DMS 273 (cell line): Measurements from ENCODE around the gene GXYLT2.

Experiments
- DNase-seq: peaks from one replicate; lab custom pipeline; 2025; ENCODE audit not compliant: unreplicated experiment; lab: John Stamatoyannopoulos, UW

Gene GXYLT2

DNA sequence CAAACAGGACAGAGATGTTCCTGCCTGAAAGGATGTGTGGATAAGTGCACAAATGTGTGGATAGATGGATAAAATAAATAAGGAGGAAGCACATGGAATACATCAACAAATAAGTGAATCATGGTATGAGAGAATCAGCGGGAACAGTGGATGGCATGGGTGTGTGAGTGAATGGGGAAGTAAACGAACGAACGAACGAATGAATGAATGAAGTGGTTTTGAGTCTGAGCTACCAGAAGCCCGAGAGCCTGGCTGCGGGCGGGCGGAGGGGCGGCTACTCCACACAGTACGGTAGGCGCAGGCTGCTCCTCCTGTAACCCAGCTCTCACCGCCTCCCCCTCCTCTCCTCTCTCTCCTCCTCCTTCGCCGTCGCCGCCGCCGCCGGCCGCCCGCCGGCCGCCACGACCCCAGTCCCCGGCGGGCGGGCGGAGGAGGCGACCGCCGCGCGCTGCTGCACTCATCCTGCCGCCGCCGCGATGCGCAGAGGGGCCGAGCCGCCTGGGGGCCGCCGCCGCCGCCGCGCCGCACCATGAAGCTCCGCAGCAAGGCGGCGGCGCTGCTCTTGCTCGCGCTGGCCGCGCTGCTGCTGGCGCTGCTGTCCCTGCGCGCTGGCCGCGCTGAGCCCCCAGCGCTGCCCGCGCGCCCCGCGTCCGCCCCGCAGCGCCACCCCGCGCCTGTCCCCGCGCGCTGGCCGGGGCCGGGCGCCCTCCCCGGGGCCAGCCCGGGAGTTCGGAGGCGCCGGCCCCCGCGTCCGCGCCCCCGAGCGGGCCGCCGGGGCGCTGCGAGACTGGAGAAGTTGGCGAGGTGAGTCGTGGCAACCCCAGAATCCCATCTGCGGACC is at the start of gene GXYLT2:
GXYLT2 (plus strand) TSS at position 342 of the 841 bp plus-strand sequence; CDS start at position 530, 188 bp downstream.
- DNase-seq, result peak; percentile 81

DNA sequence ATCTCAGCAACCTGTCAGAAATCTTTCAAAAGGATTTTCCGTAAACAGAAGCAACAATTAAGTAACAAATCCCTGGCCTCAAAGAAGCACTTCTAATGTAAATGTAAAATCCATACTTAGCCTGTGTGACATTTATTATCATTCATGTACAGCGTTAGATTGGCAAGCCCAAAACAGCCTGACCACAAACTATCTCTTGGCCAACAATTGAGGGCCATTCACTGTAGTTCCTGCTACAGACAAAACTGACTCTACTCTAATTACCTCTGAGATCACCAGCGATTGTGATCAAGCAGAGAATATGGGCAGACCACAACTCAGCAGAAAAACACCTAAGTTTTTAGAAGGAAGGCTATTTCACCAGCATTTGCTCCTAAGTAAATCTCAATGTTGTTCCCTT is 48.8 kb upstream of the GXYLT2 start:
- DNase-seq, result no peak

DNA sequence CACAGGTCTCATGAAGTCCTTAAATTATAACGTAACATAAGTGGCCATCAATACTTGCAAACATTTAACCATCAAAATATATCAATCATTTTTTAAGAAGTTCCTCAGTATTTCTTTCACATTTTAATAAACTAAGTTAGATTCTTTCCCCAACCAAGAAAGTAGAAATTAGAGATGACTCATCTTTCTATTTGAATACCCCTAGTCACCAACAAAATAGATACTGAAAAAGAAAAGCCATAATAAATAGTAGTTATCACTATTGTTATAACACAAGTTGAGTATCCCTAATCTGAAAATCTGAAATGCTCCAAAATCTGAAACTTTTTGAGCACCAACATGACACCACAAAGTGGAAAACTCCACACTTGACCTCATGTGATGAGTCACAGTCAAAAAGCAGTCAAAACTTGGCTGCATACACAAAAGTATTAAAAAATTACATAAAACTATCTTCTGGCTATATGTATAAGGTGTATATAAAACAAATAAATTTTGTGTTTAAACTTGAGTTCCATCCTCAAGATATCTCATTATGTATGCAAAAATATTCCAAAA is 43.3 kb upstream of the GXYLT2 start:
- no peak for DNase-seq

DNA sequence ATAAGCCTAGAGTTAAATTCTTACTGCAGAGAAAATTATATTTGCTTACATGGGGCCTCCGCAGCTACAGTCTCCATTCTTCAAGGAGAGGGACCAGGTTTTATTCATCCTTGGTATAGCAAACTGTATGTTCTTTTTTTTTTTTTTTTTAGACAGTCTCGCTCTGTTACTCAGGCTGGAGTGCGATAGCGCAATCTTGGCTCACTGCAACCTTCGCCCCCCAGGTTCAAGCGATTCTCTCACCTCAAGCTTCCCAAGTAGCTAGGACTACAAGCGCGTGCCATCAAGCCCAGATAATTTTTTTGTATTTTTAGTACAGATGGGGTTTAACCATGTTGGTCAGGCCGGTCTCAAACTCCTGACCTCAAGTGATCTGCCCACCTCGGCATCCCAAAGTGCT is 41.7 kb upstream of the GXYLT2 start:
- no peak for DNase-seq

GRCh38 chr3:72847282-72847681 is 40.6 kb upstream of the GXYLT2 start:
- DNase-seq, result no peak

DNA sequence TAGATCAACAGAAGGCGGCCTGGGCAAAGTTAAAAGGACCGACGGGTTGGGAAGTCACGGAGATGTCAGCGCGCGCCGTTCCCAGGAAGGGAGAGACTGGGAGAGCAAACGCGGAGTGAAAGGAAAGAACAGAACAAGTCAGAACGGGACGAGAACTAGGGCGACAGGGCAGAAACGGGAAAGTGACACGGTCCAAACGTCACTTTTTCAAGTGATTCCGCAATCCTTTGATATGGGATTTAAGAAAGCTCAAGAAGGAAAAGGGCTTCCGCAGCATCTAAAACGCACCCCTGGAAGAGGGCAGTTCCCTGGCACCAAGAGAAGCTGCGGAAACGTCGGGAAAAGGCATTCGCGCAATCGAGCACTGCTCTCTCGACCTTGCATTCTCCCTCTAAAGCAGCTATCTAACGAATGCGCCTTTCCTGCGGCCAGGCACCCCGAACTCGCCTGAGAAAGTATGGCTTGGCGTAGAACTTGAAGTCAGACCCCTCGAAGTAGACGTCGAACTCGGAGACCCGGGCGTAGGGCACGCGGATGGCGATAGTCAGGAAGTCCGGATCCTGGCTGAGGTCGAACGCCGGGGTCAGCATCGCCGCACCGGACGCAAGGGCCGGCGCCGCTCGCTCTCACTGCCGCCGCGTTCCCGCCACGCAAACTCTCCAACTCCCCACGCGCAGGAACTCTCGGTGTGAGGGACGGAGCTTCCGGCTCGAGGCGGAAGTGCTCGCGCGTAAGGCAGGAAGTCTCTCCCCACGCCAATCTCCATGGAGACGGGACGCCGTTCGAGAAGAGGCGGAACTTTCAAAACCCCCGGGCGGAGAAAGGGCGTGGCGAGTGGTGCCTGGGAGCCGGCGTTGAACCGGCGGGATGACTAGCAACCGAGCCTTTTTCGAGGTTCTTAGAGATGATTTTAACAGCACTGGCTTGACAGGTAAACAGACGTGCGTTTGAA is 39.8 kb upstream of the GXYLT2 start, which contains the start of gene SHQ1:
SHQ1 (minus strand) TSS at position 695 of the 952 bp plus-strand sequence; CDS start at position 590, 105 bp downstream.
- DNase-seq, result peak; percentile 97

GRCh38 chr3:72848703-72849081 is 39.2 kb upstream of the GXYLT2 start:
- peak; percentile 51 for DNase-seq

GRCh38 chr3:72855001-72855400 is 32.8 kb upstream of the GXYLT2 start:
- DNase-seq, result peak; percentile 14

- no peak for DNase-seq
Measured at GRCh38 chr3:72860053-72860452, 27.8 kb upstream of the GXYLT2 start.

DNA sequence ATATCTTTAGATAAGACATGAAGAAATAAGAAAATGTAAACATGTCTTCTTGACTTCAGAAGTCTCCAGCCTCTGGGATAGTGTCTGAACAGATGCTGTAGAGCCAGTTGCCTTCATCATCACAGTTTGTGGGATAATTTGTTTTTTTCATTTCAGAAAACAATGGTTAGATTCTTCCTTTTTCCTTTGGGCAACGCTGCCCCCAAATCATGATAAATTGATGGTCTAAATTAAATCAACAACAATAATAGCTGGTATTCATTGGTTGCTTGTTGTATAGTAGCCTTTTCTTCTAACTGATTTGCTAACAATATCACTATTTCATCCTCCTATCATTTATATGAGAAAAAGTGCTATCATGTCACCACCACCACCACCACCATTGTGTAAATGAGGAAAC is 27.0 kb upstream of the GXYLT2 start:
- no peak for DNase-seq

DNA sequence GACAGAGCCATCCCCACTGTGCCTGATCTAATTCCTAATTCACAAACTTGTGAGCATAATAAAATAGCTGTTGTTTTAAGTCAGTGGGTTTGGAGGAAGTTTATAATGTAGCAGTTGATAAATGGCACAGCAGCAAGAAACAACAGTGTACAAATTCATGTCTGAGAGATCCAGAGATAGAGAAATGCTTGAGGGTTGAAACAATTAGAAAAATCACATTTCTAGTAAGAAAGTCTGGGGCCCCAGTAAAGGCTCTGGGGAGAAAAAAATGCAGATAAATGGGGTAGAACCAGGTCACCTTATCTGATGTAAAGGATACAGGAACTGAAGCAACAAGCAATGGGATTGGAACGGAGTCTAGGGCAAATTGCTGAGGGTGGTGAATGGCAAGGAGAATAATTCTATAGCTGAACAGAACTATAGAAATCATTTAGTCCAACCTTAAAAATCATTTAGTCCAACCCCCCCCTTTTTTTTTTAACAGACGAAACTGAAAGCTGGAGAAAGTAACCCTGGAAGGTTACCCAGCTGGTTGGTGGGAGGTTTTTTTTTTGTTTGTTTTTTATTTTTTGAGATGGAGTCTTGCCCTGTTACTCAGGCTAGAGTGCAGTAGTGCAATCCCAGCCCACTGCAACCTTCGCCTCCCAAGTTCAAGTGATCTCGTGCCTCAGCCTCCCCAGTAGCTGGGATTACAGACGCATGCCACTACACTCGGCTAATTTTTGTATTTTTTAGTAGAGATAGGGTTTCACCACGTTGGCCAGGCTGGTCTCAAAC is 25.3 kb upstream of the GXYLT2 start:
- no peak for DNase-seq

DNA sequence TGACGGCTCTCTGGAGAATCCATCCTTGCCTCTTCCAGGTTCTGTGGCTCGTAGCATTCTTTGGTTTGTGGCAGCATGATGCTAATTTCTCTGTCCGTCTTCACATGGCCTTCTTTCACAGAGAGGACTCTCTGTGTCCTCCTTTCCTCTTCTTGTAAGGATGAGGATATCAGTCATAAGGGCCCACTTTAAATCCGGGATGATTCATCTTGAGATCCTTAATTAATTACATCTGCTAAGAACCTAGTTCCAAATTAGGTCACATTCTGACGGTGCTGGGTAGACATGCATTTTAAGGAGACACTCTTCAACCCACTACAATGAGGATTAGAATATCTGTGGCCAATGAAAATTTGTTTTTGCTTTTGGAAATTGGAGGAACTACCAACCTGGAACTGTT is 15.7 kb upstream of the GXYLT2 start:
- no peak for DNase-seq

GRCh38 chr3:72887343-72887704 is 522 bp upstream of the GXYLT2 start:
- DNase-seq, result peak; percentile 26

GRCh38 chr3:72888546-72889309 is 882 bp downstream of the GXYLT2 start:
- DNase-seq, result peak; percentile 39

- DNase-seq, result no peak
Measured at GRCh38 chr3:72889310-72890165, 1.7 kb downstream of the GXYLT2 start.

DNA sequence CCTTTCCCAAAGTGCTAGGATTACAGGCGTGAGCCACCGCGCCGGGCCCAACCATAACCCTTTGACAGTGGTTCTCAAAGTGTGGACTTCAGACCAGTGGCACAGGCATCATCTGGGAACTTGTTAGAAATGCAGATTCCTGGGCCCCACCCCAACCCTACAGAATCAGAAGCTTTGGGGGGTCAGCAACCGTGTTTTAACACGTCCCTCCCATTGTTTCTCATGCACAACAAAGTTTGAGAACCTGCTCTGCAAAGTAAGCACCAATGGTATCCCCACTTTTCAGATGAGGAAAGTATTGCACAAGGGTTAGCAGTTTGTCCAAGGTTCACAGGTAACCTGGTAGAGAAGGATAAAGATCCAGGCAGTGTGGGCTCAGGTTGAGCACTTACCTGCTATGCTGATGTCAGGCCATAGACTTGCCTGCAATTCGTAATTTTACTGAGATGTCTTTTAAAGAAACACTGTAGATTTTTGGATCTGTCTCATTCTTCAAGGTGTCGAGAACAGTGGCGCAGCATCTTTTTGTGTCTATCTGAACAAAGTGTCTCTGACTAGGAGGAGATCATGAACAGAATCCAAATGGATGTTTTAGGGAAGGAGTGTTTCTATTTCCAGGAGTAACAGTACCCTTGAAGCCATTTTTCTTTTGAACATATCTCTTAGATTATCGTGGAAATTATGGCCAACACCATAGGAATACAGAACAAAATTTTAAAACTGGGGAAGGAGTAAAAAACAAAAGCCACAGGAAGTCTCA is 2.5 kb downstream of the GXYLT2 start:
- DNase-seq, result no peak

- DNase-seq, result peak; percentile 59
Measured at GRCh38 chr3:72891053-72891855, 3.4 kb downstream of the GXYLT2 start.
